Prostate gland (tissue), 2 donors: Measurements from ENCODE around the gene YARS1.

Source experiments
- POLR2A ChIP-seq: fragments of 450-650 bp; IDR thresholded peaks from one replicate; pipeline ENCODE4 v1.6.1; 2016; ENCODE audit warnings: antibody characterized with exemption, mild to moderate bottlenecking
- TF ChIP-seq, protein P1 (sequence below), 4 experiments: fragments of 200-600 bp in 2 of 4; fragments of 450-650 bp in 2 of 4; sonication (generic) in 2 of 4; IDR thresholded peaks; 1 replicate in 3 of 4; 2 replicates in 1 of 4; pipeline ENCODE4 v1.5.1; 2016 to 2019; ENCODE audit warnings: antibody characterized with exemption in 4 of 4, mild to moderate bottlenecking in 2 of 4, moderate library complexity in 2 of 4

DNA sequence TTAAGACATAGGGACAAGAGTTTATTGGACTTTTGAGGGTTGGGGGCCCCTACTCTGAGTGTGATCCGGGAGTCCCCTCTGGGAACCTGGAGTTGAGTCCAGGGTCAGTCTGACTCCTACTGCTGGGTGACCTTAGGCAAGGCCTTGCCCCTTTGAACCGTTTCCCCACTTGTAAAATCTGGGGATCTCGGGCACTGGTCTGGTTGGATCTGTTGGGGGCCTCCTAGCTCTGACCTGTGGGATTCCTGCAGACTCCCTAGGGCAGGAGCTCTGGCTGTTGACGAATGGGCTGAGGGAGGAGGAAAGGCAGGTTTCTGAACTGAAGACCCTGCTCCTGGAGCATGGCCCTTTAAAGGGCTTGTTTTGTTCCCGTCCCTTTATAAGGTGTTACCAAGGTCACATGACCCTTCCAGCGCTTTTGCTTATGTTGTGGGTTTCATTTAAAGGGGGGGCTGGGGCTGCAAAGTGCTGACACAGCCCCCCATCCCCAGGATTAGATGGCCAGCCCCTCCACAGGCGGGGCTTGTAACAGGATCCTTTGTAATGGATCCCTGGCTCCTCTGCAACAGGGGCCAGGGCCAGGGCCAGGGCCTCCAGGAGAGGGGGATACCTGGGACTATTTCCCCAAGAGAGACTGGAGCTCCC lies 50.7 kb downstream of the YARS1 start:
- TF ChIP-seq POLR2A: no peak
- TF ChIP-seq, protein P1, sequence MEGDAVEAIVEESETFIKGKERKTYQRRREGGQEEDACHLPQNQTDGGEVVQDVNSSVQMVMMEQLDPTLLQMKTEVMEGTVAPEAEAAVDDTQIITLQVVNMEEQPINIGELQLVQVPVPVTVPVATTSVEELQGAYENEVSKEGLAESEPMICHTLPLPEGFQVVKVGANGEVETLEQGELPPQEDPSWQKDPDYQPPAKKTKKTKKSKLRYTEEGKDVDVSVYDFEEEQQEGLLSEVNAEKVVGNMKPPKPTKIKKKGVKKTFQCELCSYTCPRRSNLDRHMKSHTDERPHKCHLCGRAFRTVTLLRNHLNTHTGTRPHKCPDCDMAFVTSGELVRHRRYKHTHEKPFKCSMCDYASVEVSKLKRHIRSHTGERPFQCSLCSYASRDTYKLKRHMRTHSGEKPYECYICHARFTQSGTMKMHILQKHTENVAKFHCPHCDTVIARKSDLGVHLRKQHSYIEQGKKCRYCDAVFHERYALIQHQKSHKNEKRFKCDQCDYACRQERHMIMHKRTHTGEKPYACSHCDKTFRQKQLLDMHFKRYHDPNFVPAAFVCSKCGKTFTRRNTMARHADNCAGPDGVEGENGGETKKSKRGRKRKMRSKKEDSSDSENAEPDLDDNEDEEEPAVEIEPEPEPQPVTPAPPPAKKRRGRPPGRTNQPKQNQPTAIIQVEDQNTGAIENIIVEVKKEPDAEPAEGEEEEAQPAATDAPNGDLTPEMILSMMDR (IDR thresholded peaks at IDR 0.05): no peak
